DOHH2 (cell line): ENCODE results near the gene HMCN2.

ENCODE experiments used
- EZH2phosphoT487 ChIP-seq: fragments of 200-600 bp; sonication (generic); IDR thresholded peaks from 2 replicates; pipeline ENCODE4 v1.6.1; 2017; ENCODE audit warnings: borderline replicate concordance, mild to moderate bottlenecking, antibody characterized with exemption, low read length, moderate library complexity, mixed read lengths
- TF ChIP-seq, protein P1 (sequence below): fragments of 200-600 bp; sonication (generic); IDR thresholded peaks from one replicate; pipeline ENCODE4 v1.5.1; 2014; ENCODE audit warnings: antibody characterized with exemption, mild to moderate bottlenecking, low read depth, low read length; ENCODE audit not compliant: poor library complexity, severe bottlenecking

- TF ChIP-seq, protein P1, sequence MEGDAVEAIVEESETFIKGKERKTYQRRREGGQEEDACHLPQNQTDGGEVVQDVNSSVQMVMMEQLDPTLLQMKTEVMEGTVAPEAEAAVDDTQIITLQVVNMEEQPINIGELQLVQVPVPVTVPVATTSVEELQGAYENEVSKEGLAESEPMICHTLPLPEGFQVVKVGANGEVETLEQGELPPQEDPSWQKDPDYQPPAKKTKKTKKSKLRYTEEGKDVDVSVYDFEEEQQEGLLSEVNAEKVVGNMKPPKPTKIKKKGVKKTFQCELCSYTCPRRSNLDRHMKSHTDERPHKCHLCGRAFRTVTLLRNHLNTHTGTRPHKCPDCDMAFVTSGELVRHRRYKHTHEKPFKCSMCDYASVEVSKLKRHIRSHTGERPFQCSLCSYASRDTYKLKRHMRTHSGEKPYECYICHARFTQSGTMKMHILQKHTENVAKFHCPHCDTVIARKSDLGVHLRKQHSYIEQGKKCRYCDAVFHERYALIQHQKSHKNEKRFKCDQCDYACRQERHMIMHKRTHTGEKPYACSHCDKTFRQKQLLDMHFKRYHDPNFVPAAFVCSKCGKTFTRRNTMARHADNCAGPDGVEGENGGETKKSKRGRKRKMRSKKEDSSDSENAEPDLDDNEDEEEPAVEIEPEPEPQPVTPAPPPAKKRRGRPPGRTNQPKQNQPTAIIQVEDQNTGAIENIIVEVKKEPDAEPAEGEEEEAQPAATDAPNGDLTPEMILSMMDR = no peak
- no peak for TF ChIP-seq EZH2phosphoT487
Observed at GRCh38 chr9:130349398-130349797, 83.8 kb downstream of the HMCN2 start.
